ENCODE measurements around the gene RABGEF1.

- TF ChIP-seq CTCF (conservative IDR thresholded peaks at IDR 0.05 in 1 of 2, IDR thresholded peaks at IDR 0.05 in 1 of 2; ENCODE audit: extremely low read depth in 1 of 2, insufficient read depth in 1 of 2, low read depth in 1 of 2, low read length in 2 of 2) = no peak
- TF ChIP-seq EZH2 (IDR thresholded peaks at IDR 0.05; ENCODE audit: borderline replicate concordance, low read length) = no peak
These were observed 101.4 kb downstream of the RABGEF1 start for GRCh38 chr7:66841898-66842297.

All from mammary epithelial cell (primary cell).